Dermis microvascular lymphatic vessel endothelial cell (primary cell): ENCODE results near the gene USP9X. TPM values are rescaled to one million over a fixed set of nuclear protein-coding genes. Genes with fewer than 3 reads are reported as not detected.
"Not testable (repeated sequence)": the region's sequence is repeated elsewhere in the genome, so short reads cannot be mapped to it uniquely, and the experiment has no call there.

Source experiments
- DNase-seq, 2 donors: peaks; one replicate each; pipeline versions ENCODE4 v3.0.0 to v3.0.0-alpha.2; 2010; ENCODE audit warnings: low read depth in 2 of 2
- total RNA-seq: library from RNA; depleted of rRNA; stranded (reverse); fragments of >200 nt; gene quantifications from 2 replicates; pipeline ENCODE4 v1.2.1, GENCODE V29; 2014

USP9X gene
- total RNA-seq, 1 donor from 2014 or later = 123 TPM

DNA sequence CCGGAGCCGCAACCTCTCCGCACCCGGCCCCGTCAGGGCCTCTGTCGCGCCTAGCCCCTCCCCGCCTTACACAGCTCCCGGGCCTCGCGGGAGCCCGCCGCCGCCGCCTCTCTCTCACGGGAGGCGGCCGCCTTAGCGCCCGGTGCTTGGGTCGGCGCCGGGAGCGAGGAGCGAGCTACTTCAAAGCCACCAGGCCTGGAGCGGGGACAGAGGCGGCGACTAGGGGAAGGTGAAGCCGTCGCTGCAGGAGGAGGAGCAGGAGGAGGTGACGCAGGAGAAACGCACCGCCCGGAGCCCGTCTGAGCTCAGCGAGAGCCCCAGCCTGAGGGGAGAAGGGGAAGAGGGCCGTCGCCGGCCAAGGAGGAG is 250 bp downstream of the USP9X start:
- peak; percentile 15 to 56 for DNase-seq

GRCh38 chrX:41085878-41086626 is 807 bp downstream of the USP9X start:
- peak; percentile 15 to 60 for DNase-seq

DNA sequence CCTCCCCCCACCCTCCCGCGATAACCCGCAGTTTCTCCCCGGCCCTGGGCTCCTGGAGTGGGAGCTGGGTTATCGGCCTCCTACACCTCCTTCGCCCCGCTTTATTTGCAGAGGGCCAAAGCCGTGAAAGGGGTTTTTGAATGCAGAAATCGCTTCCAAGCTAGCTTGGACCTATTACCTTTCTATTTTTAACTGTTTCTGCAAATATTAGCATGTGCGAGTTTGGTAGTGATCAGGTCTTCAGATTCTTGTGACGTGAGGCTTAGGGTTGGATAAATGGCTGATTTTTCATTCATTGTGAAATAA is 1.3 kb downstream of the USP9X start:
- DNase-seq = no peak

GRCh38 chrX:41087201-41087600 is 2.0 kb downstream of the USP9X start:
- DNase-seq = no peak

- DNase-seq = peak in 1 of 2 donors; percentile 7
Observed at GRCh38 chrX:41090568-41091238, 5.5 kb downstream of the USP9X start.

DNA sequence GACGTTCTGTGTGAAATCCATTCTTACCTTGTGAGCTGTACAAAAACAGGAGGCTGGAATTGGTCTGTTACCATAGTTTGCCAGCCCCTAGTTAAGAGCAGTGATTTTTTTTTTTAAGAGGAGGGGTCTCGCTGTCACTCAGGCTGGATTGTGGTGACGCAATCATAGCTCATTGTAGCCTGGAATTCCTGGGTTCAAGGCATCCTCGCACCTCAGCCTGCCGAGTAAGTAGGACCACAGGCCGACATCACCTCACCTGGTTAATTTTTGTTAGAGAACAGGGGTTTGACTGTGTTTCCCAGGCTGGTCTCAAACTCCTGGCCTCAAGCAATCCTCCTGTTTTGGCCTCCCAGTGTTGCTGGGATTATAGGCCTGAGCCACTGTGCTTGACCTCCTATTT is 7.5 kb downstream of the USP9X start:
- no peak for DNase-seq

DNA sequence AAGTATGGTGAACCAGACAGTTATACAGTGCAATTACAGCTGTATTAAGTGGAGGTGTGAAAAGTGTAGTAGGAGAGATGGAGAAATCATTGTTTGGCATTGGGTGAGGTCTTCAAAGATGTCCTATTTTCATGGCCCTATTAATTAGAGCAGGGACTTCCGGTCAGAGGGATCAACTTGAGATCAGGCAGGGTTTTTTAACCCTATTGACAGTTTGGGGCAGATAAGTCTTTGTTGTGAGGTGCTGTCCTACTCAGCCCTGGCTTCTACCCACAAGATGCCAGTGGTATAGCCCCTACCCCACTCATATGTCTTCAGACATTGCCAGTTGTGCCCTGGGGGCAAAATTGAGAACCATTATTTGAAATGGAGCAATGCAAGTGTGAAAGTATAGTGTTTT is 9.9 kb downstream of the USP9X start:
- no peak for DNase-seq

- no peak for DNase-seq
Observed at GRCh38 chrX:41095908-41096307, 10.7 kb downstream of the USP9X start.

- DNase-seq = no peak
Observed at GRCh38 chrX:41096339-41096955, 11.2 kb downstream of the USP9X start.

DNA sequence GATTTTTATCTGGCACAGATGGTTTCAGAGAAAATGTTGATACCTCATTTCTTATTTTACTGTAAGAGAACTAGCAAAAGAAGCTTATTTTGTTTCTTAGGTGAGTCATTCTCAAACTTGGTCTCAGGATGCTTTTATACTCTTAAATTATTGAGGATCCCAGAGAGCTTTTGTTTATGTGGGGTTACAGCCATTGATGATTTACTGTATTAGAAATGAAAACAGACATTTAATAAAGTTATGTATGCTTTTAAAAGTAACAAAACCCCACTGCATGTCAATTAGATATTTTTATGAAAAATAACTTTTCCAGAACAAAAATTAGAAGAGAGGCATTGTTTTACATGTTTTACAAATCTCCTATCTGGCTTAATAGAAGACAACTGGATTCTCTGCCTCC is 12.1 kb downstream of the USP9X start:
- DNase-seq = no peak

DNA sequence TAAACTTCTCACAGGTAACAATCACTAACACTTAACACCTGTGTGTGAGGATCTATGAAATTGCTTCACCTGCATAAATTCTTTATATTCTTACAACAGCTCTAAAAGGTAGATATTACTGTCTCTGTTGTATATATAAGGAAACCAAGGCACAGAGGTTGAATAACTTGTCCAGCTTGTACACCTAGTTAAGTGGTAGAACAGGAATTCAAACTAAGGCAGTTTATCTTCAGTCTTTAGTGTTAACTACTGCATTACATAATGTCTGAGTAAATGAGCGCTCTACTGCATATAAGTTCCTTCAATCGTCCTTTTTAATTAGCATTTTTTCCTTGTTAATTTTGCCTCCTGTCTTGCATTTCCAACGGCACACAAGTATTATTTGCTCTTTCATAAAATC is 15.0 kb downstream of the USP9X start:
- no peak for DNase-seq

DNA sequence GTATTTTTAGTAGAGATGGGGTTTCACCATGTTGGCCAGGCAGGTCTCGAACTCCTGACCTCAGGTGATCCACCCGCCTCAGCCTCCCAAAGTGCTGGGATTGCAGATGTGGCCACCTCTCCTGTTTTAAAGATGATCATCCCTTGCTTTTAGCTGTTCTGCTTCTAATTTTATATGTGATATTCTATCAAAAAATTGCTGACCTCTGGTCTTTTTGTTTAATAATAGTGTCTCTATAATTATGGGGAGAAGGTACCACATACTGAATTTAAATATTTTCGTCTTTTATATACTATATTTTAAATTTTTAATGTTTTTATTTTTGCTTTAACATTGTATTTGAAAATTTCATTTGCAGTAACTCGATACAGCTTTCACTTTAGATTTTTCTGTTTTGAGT is 15.6 kb downstream of the USP9X start:
- DNase-seq = no peak

- no peak for DNase-seq
Observed at GRCh38 chrX:41105005-41105404, 19.8 kb downstream of the USP9X start.

DNA sequence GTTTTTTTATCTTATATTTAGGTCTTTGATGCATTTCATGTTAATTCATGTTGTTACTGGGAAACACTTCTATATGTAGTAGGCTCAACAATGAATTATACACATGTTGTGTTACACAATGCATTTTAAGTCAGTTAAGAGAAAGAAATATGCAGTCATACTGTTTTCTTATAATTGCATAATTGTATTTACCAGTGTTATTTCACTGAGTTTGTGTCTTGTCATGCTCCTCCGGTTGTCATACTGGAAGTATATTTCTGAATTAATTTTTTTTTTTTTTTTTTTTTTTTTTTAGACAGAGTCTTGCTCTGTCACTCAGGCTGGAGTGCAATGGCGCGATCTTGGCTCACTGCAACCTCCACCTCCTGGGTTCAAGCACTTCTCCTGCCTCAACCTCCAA is 21.0 kb downstream of the USP9X start:
- DNase-seq = not testable (repeated sequence)

DNA sequence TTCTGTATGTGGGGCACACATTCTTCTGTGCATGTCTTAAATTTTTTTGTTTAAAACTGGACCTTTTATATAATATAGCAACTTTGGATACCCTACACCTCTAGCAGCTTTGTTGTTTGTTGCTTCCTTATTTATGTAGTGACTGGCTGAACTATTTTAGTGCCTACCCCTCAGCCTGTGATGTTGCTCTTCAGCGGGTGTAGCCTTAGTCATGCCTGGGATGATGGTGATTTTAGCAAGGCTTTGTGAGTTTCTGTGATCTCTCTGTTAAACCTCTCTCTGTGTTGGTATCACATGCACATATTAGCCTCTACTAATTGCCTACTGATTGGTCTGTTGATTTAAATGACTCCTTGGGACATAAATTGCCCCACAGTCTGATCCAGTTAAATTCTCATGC is 22.8 kb downstream of the USP9X start:
- no peak for DNase-seq

GRCh38 chrX:41108463-41109205 is 23.4 kb downstream of the USP9X start:
- no peak for DNase-seq

GRCh38 chrX:41110801-41111625 is 25.8 kb downstream of the USP9X start:
- no peak for DNase-seq

GRCh38 chrX:41115104-41115425 is 29.8 kb downstream of the USP9X start:
- peak; percentile 32 to 35 for DNase-seq

- no peak for DNase-seq
Observed at GRCh38 chrX:41116948-41117347, 31.7 kb downstream of the USP9X start.

GRCh38 chrX:41118156-41118555 is 32.9 kb downstream of the USP9X start:
- no peak for DNase-seq

DNA sequence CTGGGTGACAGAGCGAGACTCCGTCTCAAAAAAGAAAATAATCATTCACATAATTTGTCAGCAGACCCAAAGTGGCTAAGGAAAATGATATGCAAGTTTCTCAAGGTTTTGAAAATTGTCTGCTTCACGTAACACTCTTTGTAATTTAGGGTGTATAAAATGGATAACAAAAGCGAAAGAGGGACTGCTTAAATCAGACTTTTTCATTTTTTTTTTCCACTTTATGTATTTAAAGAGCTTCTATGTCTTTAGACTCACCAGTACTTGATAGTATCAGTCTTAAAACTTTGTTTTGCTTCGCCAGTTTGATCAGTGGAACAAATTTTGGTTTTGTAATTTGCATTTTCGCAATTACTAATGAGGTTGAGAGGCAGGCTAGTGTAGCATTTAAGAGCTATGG is 34.6 kb downstream of the USP9X start:
- no peak for DNase-seq

DNA sequence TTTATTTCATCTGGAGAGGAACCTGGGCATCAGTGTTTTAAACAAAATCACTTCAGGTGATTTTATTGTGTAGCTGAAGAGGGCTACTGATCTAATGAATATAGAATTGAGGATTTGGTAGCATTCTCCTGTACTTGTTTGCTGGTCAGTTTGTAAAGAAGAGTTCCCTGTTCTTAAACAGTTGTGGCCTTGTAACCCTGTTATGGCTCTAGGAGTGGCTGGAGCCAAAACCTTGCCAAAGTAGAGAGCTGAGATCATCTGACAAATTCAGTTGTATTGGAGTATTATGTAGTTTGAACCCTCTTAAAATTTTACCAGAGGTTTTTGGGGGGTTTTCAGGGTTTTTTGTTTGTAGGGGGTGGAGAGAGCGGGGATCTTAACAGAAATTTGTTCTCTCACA is 36.5 kb downstream of the USP9X start:
- DNase-seq = no peak
